Measurements from ENCODE around the gene TPPP2.

DNA sequence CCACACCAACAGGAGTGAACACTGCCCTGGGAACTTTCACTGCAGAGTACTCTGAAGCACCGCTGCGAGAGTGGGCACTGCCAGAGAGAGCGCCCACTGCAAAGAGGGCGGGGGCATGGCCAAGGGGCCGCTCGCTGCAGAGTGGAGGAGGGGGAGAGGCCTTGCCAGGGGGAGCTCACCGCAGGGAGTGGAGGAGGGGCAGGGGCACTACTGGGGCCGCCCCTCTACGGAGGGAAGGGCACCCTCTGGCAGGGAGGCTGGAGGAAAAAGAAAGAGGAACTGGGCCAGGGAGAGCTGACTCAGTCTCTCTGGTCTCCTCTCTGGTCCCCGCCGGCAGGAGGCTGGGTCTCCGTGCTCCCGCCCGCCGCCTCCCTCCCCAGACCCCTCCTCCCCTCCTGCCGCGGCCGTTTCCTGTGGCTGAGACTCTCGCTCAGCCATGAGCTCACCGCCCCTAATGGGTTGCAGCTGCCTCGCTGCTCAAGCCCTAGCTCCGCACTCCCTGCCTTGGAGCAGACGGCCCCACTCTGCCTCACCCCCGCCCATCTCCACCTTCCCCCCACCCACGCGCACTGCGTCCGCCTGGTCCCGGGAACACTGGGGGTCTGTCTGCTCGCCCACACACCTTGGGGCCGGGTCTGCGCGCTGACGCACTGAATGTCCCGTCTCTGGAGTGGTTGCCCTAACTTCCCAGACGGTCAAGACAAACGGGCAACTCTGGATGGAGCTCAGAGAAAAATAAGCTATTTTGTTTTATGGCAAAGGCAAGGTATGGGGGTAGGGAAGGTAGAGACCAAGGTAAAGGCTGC is 41.4 kb downstream of the TPPP2 start:
- TF ChIP-seq, protein P1, sequence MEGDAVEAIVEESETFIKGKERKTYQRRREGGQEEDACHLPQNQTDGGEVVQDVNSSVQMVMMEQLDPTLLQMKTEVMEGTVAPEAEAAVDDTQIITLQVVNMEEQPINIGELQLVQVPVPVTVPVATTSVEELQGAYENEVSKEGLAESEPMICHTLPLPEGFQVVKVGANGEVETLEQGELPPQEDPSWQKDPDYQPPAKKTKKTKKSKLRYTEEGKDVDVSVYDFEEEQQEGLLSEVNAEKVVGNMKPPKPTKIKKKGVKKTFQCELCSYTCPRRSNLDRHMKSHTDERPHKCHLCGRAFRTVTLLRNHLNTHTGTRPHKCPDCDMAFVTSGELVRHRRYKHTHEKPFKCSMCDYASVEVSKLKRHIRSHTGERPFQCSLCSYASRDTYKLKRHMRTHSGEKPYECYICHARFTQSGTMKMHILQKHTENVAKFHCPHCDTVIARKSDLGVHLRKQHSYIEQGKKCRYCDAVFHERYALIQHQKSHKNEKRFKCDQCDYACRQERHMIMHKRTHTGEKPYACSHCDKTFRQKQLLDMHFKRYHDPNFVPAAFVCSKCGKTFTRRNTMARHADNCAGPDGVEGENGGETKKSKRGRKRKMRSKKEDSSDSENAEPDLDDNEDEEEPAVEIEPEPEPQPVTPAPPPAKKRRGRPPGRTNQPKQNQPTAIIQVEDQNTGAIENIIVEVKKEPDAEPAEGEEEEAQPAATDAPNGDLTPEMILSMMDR (IDR thresholded peaks at IDR 0.05; ENCODE audit: low read length), result no peak
- no peak for TF ChIP-seq EZH2 (IDR thresholded peaks at IDR 0.05; ENCODE audit: borderline replicate concordance, low read length)

Data from OCI-LY1 (cell line).